SH-SY5Y (cell line): ENCODE measurements around the gene VPS11.

ENCODE experiments used
- GATA2 ChIP-seq: IDR thresholded peaks from 2 replicates; pipeline ENCODE4 v1.6.1; 2011; ENCODE audit warnings: mild to moderate bottlenecking, low read depth, low read length
- GATA3 ChIP-seq: IDR thresholded peaks from 2 replicates; pipeline ENCODE4 v1.6.1; 2011; ENCODE audit warnings: low read depth, mild to moderate bottlenecking, low read length, moderate library complexity

DNA sequence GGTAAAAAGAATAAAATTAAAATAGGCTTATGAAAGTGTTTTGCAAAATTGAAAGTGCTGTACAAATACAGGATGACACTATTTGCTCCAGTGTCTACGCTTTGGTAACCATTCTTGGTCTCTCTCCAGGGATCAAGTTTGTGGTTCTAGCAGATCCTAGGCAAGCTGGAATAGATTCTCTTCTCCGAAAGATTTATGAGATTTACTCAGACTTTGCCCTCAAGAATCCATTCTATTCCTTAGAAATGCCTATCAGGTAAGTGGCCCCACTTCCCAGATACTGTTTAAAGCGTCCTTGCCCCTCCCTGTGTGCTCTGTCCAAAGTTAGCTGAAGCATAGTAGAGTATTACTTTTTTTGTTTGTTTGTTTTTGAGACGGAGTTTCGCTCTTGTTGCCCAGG is 46.0 kb upstream of the VPS11 start:
- TF ChIP-seq GATA2 (no peak), GATA3 (no peak)
